ENCODE data around the gene GEMIN4. TPM values are rescaled to one million over a fixed set of nuclear protein-coding genes. Genes with fewer than 3 reads are reported as not detected.
"Not testable (repeated sequence)": the region's sequence is repeated elsewhere in the genome, so short reads cannot be mapped to it uniquely, and the experiment has no call there.

Gene GEMIN4
- polyA plus RNA-seq, 3 donors from 2014 or later = 10.9 to 20.1 (median 11.4) TPM

DNA sequence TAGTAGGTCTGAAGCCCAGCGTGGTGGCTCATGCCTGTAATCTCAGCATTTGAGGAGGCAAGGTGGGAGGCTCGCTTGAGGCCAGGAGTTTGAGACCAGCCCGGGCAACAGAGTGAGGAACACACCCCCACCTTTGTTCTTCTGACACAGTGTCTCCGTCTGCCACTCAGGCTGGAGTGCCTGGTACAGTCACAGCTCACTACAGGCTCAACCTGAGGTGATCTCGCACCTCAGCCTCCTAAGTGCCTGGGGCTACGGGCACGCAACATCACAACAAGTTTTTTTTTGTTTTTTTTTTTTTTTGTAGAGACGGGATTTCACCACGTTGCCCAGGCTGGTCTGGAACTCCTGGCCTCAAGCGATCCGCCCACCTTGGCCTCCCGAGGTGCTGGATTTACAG lies 26.3 kb downstream of the GEMIN4 start:
- no peak overlapping the region for H3K4me3 Mint-ChIP-seq
- no peaks in the 10 kb centered on the region for H3K9me3 Mint-ChIP-seq
- H3K36me3 Mint-ChIP-seq = no peaks in the 10 kb centered on the region
- H3K27me3 Mint-ChIP-seq (ENCODE audit: low read depth in 3 of 3) = peaks cover 0 to 1% (median under 1%) of the 10 kb centered on the region in 3 donors
- no peak overlapping the region for H3K27ac Mint-ChIP-seq
- DNase-seq = no peak
- peaks cover 0 to 1% of the 10 kb centered on the region in 2 donors for H3K4me1 Mint-ChIP-seq

DNA sequence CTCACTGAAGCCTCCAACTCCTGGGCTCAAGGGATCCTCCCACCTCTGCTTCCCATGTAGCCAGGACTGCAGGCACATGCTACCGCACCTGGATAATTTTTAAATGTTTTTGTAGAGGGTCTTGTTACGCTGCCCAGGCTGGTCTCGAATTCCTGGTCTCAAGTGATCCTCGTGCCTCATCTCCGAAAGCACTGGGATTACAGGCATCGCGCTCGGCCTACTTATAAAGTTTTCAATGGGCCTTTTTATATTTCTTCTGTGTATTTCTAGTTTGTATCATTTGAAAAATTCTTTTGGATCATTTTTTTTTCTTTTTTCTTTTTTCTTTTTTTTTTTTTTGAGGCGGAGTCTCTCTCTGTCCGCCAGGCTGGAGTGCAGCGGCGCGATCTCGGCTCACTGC lies 27.0 kb downstream of the GEMIN4 start:
- Mint-ChIP-seq H3K27me3 (ENCODE audit: low read depth in 3 of 3) (peaks cover 0 to 1% (median 0%) of the 10 kb centered on the region in 3 donors), H3K9me3 (no peaks in the 10 kb centered on the region), H3K36me3 (no peaks in the 10 kb centered on the region), H3K4me1 (no peaks in the 10 kb centered on the region), H3K4me3 (no peak overlapping the region), H3K27ac (no peak overlapping the region)
- DNase-seq = no peak

DNA sequence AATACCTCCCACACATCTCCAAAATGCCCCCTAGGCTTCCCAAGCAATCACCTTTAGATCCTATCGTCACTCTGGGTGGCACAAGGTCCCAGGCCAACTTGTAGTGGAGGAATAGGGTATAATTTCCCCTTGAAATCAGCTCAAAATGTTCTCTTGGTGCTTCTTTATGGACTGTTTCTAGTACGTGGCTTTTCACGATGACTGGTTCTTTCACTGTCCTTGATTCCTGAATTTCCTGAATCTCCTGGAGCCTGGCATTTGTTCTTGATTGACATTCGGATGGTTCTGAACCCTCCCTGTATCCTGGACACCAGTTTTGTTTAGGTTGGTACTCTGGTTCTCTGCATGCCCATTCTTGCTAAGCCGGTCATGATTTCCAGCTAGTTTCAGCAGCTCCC lies 30.5 kb downstream of the GEMIN4 start:
- H3K9me3 Mint-ChIP-seq = no peaks in the 10 kb centered on the region
- H3K36me3 Mint-ChIP-seq = peaks cover 0 to 7% (median 0%) of the 10 kb centered on the region in 3 donors
- no peak for DNase-seq
- H3K4me3 Mint-ChIP-seq = no peak overlapping the region
- H3K4me1 Mint-ChIP-seq = no peaks in the 10 kb centered on the region
- no peak overlapping the region for H3K27ac Mint-ChIP-seq
- H3K27me3 Mint-ChIP-seq (ENCODE audit: low read depth in 3 of 3) = no peaks in the 10 kb centered on the region

DNA sequence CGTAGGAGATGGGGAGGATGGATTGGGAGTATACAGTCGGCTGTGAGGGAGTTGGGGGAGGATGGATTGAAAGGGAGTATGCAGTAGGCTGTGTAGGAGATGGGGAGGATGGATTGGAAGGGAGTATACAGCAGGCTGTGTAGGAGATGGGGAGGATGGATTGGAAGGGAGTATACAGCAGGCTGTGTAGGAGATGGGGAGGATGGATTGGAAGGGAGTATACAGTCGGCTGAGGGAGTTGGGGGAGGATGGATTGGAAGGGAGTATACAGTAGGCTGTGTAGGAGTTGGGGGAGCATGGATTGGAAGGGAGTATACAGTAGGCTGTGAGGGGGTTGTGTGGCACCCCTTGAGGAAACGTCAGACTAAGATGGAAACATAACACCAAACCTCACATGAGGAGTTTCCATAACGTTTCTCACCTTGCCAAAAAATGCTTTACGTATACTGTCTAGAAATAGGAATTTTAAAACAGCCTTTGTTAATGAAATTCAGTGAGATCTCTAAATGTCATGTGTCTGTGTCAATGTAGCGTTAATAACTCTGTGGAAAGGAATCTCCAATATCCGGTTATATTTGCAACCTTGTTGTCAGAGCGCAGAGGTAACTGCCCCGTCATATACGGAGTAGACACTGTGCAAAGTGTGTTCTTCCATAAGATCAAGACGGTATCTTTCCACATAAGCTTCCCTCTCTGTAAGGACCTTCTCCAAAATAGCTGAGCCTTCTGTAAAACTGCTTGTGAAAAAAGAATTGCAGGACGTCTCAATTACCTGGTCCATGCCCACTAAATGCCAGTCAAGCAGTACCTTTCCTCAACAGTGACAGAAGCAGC lies 31.1 kb downstream of the GEMIN4 start:
- Mint-ChIP-seq H3K27me3 (ENCODE audit: low read depth in 3 of 3) (no peaks in the 10 kb centered on the region), H3K4me1 (no peaks in the 10 kb centered on the region), H3K9me3 (no peaks in the 10 kb centered on the region), H3K4me3 (no peak overlapping the region), H3K36me3 (peaks cover 0 to 7% (median 0%) of the 10 kb centered on the region in 3 donors), H3K27ac (no peak overlapping the region)
- DNase-seq = no peak

DNA sequence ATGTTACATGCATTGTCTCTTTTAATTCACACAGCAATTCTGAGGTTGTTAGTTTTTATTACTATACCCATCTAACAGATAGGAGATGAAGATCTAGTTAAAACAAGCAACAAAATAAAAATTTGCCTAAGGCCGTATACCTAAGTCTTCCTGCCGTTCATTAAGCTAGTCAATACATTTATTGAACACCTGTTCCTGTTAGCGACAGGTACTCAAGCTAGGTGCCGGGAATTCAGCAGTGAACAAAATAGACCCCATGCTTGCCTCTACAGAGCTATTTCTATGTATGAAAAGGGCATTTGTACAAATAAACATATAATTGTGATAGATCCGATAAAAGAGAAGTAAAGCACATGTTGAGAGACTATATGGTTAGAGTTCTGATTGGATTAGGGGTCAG lies 34.0 kb downstream of the GEMIN4 start:
- Mint-ChIP-seq H3K4me3 (no peak overlapping the region), H3K9me3 (no peaks in the 10 kb centered on the region), H3K36me3 (peaks cover 0 to 7% (median 0%) of the 10 kb centered on the region in 3 donors), H3K27ac (peak overlapping the region in 1 of 6 donors; percentile 21), H3K4me1 (peaks cover 12 to 16% of the 10 kb centered on the region in 2 donors), H3K27me3 (ENCODE audit: low read depth in 3 of 3) (peaks cover 0 to 5% (median 5%) of the 10 kb centered on the region in 3 donors)
- DNase-seq = no peak

DNA sequence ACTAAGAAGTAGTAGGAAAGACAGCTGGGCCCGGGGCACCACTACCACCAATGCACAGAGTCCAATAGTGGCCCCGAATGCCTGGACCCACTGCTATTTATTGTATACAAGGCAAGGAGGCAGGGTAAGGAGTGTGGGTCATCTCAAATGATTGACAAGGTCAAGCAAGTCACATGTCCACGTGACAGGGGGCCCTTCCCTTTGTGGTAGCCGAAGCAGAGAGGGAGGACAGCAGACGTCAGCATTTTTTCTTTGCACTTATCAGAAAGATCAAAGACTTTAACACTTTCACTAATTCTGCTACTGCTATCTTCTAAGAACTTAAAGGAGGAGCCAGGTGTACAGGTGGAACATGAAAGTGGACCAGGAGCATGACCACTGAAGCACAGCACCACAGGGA lies 43.9 kb downstream of the GEMIN4 start:
- Mint-ChIP-seq H3K27ac (peak overlapping the region in 1 of 6 donors; percentile 45), H3K36me3 (peaks cover 13 to 23% (median 19%) of the 10 kb centered on the region in 3 donors), H3K27me3 (ENCODE audit: low read depth in 3 of 3) (no peaks in the 10 kb centered on the region), H3K9me3 (no peaks in the 10 kb centered on the region), H3K4me1 (peaks cover 21 to 55% of the 10 kb centered on the region in 2 donors), H3K4me3 (no peak overlapping the region)
- no peak for DNase-seq

DNA sequence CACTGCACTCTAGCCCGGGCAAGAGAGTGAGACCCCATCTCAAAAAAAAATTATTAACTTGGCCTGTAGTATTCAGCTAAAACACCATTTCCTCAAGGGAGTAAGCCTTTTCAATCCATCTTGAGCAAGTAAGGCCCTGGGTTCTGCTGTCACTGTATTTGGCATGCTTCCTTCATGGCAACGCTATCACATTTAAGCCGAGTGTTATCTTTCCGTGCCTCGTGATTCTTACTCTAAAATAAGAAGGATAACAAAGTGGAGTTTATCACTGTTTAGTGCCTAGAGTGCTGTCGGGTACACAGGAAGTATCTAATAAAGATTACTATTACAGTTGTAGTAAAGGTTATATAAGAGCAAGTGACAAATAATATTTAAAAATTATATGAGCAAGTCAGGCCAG lies 46.2 kb downstream of the GEMIN4 start:
- H3K9me3 Mint-ChIP-seq = no peaks in the 10 kb centered on the region
- no peaks in the 10 kb centered on the region for H3K27me3 Mint-ChIP-seq (ENCODE audit: low read depth in 3 of 3)
- DNase-seq = no peak
- no peak overlapping the region for H3K27ac Mint-ChIP-seq
- H3K4me3 Mint-ChIP-seq = no peak overlapping the region
- H3K36me3 Mint-ChIP-seq = peaks cover 13 to 23% (median 19%) of the 10 kb centered on the region in 3 donors
- H3K4me1 Mint-ChIP-seq = peaks cover 13 to 40% of the 10 kb centered on the region in 2 donors

DNA sequence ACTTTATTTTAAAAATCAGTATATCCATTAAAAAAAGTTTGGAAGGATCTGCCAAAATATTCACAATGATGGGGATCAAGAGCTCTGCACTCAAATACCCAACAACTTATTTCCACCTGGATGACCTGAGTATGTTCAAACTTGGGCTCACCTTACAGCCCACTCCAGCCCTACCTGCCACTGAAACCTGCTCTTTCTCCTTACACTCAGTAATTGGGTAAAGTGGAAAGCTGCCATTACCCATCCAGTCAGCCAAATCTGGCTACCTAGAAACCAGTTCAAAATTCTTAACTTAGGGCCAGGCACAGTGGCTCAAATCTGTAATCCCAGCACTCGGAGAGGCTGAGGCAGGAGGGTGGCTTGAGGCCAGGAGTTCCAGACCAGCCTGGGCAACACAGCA lies 47.1 kb downstream of the GEMIN4 start:
- H3K27ac Mint-ChIP-seq = no peak overlapping the region
- no peak for DNase-seq
- H3K27me3 Mint-ChIP-seq (ENCODE audit: low read depth in 3 of 3) = no peaks in the 10 kb centered on the region
- H3K36me3 Mint-ChIP-seq = peaks cover 13 to 23% (median 19%) of the 10 kb centered on the region in 3 donors
- no peak overlapping the region for H3K4me3 Mint-ChIP-seq
- H3K4me1 Mint-ChIP-seq = peaks cover 13 to 40% of the 10 kb centered on the region in 2 donors
- H3K9me3 Mint-ChIP-seq = no peaks in the 10 kb centered on the region

DNA sequence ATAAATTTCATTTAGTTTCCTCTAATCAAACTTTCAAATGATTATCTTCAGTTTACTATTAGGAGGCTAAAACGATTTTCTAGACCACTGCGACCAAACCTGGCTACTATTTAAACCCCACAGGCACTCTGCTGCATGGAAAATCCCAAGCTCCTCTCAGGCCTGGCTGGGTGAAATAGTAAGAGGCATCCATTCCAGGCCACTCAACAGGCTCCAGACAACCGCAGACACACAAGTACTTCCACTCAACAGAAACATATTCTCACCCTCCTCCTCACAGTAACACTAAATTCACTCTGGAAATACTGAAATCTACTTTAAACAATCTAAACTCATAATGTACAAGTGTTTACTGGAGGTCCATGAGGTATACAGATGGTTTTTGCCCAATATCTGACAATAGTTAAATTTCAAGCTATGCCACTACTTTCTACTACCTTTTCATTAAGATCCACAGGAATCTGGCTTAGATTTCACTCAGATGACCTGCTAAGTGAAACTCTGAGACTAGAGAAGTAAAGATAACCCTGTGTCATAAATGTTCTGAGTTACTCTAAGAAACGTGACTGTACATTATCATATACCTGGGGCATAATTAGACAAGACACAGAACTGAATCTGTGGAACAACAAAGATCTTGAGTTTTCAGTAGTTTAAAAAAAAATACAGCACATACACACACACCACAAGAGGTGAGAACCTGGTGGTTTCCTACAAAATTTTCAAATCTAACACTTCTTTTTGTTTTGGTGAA lies 47.8 kb downstream of the GEMIN4 start:
- H3K9me3 Mint-ChIP-seq = no peaks in the 10 kb centered on the region
- H3K36me3 Mint-ChIP-seq = peaks cover 9 to 20% (median 14%) of the 10 kb centered on the region in 3 donors

DNA sequence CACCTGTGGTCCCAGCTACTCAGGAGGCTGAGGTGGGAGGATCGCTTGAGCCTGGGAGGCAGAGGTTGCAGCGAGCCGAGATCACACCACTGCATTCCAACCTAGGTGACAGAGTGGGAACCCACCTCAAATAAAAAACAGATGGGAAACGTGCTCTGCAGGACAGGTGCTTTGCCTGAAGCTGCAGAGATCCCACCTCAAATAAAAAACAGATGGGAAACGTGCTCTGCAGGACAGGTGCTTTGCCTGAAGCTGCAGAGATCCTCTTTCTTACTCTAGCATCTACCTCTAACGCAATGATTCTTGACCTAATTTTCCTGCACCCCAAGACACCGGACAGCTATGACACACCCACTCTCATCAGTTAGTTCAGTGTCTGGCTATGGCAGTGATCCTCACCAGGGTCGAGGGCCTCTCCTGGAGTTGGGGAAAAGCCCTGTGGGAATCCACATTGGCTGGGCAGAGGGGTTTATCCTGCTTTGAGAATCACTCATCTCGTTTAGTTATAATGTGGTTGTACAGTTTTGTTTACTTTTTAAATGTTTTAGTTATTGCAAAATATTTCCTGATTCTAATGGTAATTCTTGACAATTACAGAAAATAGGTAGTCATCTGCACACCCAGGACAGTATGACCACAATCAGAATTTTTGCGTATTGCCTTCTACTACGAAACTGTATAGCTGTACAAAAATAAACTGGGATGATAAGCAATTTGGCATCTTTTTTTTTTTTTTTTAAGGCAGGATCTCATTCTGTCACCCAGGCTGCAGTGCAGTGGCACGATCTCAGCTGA lies 48.8 kb downstream of the GEMIN4 start:
- H3K27ac Mint-ChIP-seq = no peak overlapping the region

More for the DNA sequence above, 47.8 kb downstream of the GEMIN4 start:
- Mint-ChIP-seq H3K27ac (peak overlapping the region in 2 of 6 donors; percentile 12 to 46), H3K27me3 (ENCODE audit: low read depth in 3 of 3) (no peaks in the 10 kb centered on the region), H3K4me1 (peaks cover 13 to 38% of the 10 kb centered on the region in 2 donors), H3K4me3 (no peak overlapping the region)
- no peak for DNase-seq

DNA sequence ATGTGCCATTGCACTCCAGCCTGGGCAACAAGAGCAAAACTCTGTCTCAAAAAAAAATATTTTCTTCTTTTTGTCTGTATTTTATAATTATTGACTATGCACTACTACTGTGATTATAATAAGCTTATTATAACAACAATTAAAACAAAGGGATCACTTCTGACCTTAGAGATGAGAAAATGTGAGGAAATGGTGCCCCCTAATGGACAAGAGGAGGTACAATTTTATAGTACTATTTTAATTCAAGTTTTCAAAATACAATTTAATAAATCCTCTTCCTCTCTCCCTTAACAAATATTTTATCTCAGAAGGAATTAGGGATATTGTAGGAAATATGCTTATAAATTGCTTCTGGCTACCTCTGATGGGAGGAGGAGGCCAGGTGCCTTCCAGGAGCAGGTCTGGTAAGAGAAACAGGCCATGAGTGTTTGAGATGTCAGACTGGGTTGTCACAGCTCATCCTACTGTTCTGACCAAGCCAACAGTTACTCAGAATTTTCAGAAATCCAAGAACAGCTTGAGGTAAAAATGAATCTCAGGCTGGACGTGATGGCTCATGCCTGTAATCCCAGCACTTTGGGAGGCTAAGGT lies 51.5 kb downstream of the GEMIN4 start:
- peak; percentile 39 to 54 (median 45) for DNase-seq
- H3K4me1 Mint-ChIP-seq = peaks cover 9 to 15% of the 10 kb centered on the region in 2 donors
- H3K27ac Mint-ChIP-seq = peak overlapping the region in 1 of 6 donors; percentile 46
- H3K27me3 Mint-ChIP-seq (ENCODE audit: low read depth in 3 of 3) = peaks cover 0 to 2% (median 1%) of the 10 kb centered on the region in 3 donors
- no peak overlapping the region for H3K4me3 Mint-ChIP-seq
- H3K9me3 Mint-ChIP-seq = no peaks in the 10 kb centered on the region
- H3K36me3 Mint-ChIP-seq = peaks cover 10 to 20% (median 11%) of the 10 kb centered on the region in 3 donors

More for the DNA sequence above, 48.8 kb downstream of the GEMIN4 start:
- DNase-seq = no peak
- Mint-ChIP-seq H3K36me3 (peaks cover 6 to 16% (median 9%) of the 10 kb centered on the region in 3 donors), H3K9me3 (no peaks in the 10 kb centered on the region), H3K4me3 (no peak overlapping the region), H3K4me1 (peaks cover 13 to 29% of the 10 kb centered on the region in 2 donors), H3K27me3 (ENCODE audit: low read depth in 3 of 3) (no peaks in the 10 kb centered on the region)

DNA sequence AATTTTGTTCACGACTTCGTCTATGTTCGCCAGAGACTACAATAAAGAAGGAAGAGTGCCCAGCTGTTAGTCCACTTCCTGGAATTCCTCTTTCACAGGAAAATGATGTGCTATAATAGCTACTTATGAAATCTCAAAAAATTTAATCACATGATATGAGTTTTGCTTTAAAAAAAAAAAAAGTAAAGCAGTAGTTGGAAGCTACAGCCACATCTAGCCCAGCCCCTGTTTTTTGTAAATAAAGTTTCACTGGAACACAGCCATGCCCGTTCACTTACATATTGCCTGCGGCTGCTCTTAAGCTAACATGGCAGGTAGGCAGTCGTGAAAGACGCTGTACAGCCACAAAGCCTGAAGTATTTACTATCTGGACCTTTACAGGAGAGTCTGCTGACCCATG lies 52.7 kb downstream of the GEMIN4 start:
- H3K27ac Mint-ChIP-seq = no peak overlapping the region
- no peaks in the 10 kb centered on the region for H3K9me3 Mint-ChIP-seq
- peaks cover 12 to 30% (median 17%) of the 10 kb centered on the region in 3 donors for H3K36me3 Mint-ChIP-seq
- H3K4me1 Mint-ChIP-seq = peaks cover 3 to 6% of the 10 kb centered on the region in 2 donors
- H3K27me3 Mint-ChIP-seq (ENCODE audit: low read depth in 3 of 3) = peaks cover 0 to 2% (median 2%) of the 10 kb centered on the region in 3 donors
- DNase-seq = no peak
- H3K4me3 Mint-ChIP-seq = no peak overlapping the region

DNA sequence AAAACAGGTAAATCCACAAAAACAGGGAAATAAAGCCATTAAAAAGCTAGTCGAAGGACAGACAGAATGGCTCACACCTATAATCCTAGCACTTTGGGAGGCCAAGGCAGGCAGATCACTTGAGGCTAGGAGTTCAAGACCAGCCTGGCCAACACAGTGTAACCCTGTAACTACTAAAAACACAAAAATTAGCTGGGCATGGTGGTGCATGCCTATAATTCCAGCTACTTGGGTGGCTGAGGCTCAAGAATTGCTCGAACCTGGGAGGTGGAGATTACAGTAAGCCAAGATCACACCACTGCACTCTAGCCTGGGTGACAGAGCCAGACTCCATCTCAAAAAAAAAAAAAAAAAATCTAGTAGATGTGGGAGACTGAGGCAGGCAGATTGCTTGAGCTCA lies 54.0 kb downstream of the GEMIN4 start:
- H3K27me3 Mint-ChIP-seq (ENCODE audit: low read depth in 3 of 3); H3K27ac Mint-ChIP-seq; H3K4me3 Mint-ChIP-seq; H3K9me3 Mint-ChIP-seq; H3K4me1 Mint-ChIP-seq; DNase-seq: not testable (repeated sequence)
- peaks cover 15 to 33% (median 17%) of the 10 kb centered on the region in 3 donors for H3K36me3 Mint-ChIP-seq
